Gastroesophageal sphincter (tissue), 4 donors: ENCODE results near the gene KCMF1. TPM values are rescaled to one million over a fixed set of nuclear protein-coding genes. Genes with fewer than 3 reads are reported as not detected.
"Not testable (repeated sequence)": the region's sequence is repeated elsewhere in the genome, so short reads cannot be mapped to it uniquely, and the experiment has no call there.

Source experiments
- ATAC-seq: fragments of 150-250 bp; one replicate; pipeline ENCODE4 v1.9.1; 2016; ENCODE audit warnings: mild to moderate bottlenecking, moderate library complexity
- H3K27ac ChIP-seq, 4 donors: fragments of 200-600 bp; sonication (generic) in 3 of 4; 1 replicate in 3 of 4; 2 replicates in 1 of 4; pipeline ENCODE4 v1.5.1; 2016 to 2019
- H3K27me3 ChIP-seq: fragments of 200-600 bp; sonication (generic); one replicate; pipeline ENCODE4 v1.5.1; 2019
- H3K36me3 ChIP-seq, 2 donors: fragments of 200-600 bp; sonication (generic); one replicate each; pipeline ENCODE4 v1.5.1; 2019; ENCODE audit warnings: control low read depth in 1 of 2
- H3K4me1 ChIP-seq, 3 donors: fragments of 200-600 bp; sonication (generic); 1 replicate in 2 of 3; 2 replicates in 1 of 3; pipeline ENCODE4 v1.5.1; 2016 to 2019; ENCODE audit warnings: control low read depth in 2 of 3
- H3K4me3 ChIP-seq, 2 donors: fragments of 200-600 bp; sonication (generic); one replicate each; pipeline ENCODE4 v1.5.1; 2019; ENCODE audit warnings: mild to moderate bottlenecking in 1 of 2, moderate library complexity in 1 of 2
- H3K9me3 ChIP-seq, 3 donors: fragments of 200-600 bp; sonication (generic); one replicate each; pipeline ENCODE4 v1.5.1; 2017 to 2019; ENCODE audit warnings: control low read depth in 2 of 3
- CTCF ChIP-seq, 4 experiments: fragments of 200-600 bp in 2 of 4; fragments of 450-650 bp in 2 of 4; sonication (generic) in 1 of 4; IDR thresholded peaks; one replicate each; pipeline ENCODE4 v1.5.1; 2017 to 2019; ENCODE audit warnings: antibody characterized with exemption in 4 of 4, mild to moderate bottlenecking in 2 of 4, moderate library complexity in 2 of 4
- EP300 ChIP-seq: sonication (generic); formaldehyde crosslinking; IDR thresholded peaks from one replicate; pipeline ENCODE4 v1.6.1; 2017; ENCODE audit warnings: antibody characterized with exemption, mild to moderate bottlenecking
- POLR2A ChIP-seq, 2 donors: fragments of 450-650 bp; IDR thresholded peaks; one replicate each; pipeline ENCODE4 v1.6.1; 2017; ENCODE audit warnings: antibody characterized with exemption in 2 of 2, mild to moderate bottlenecking in 2 of 2, moderate library complexity in 1 of 2
- POLR2AphosphoS5 ChIP-seq: sonication (generic); formaldehyde crosslinking; IDR thresholded peaks from one replicate; pipeline ENCODE4 v1.6.1; 2017; ENCODE audit warnings: antibody characterized with exemption
- WGBS, 2 donors: methylation state at CpG; one replicate each; pipeline ENCODE4 v1.1.5; 2018; ENCODE audit warnings: low coverage in 1 of 2; 5-methylcytosine and 5-hydroxymethylcytosine counted together
- total RNA-seq, 4 donors: library from RNA; depleted of rRNA; stranded (reverse); fragments of >200 nt; gene quantifications; one replicate each; pipeline ENCODE4 v1.1.0, GENCODE V29; 2016

The KCMF1 gene
- total RNA-seq, 4 donors from 2014 or later, result 39.4 to 79.1 (median 68.1) TPM

GRCh38 chr2:84940831-84941412 is 30.0 kb upstream of the KCMF1 start:
- H3K4me1 ChIP-seq, result no peaks in the 10 kb centered on the region
- H3K36me3 ChIP-seq, result no peaks in the 10 kb centered on the region
- WGBS, 2 donors, result 73 to 88% methylated on average over 3 of the region's 3 CpGs
- H3K4me3 ChIP-seq, result no peak overlapping the region
- TF ChIP-seq EP300, result no peak
- TF ChIP-seq POLR2AphosphoS5, result no peak
- no peak for TF ChIP-seq CTCF (IDR thresholded peaks at IDR 0.05)
- no peak for TF ChIP-seq POLR2A (IDR thresholded peaks at IDR 0.05)
- H3K9me3 ChIP-seq, result no peaks in the 10 kb centered on the region
- no peak overlapping the region for H3K27ac ChIP-seq
- no peaks in the 10 kb centered on the region for H3K27me3 ChIP-seq
- ATAC-seq, result no peak

GRCh38 chr2:84942166-84942565 is 28.8 kb upstream of the KCMF1 start:
- no peaks in the 10 kb centered on the region for H3K27me3 ChIP-seq
- TF ChIP-seq EP300 (no peak), POLR2AphosphoS5 (no peak), POLR2A (IDR thresholded peaks at IDR 0.05) (no peak), CTCF (IDR thresholded peaks at IDR 0.05) (no peak)

GRCh38 chr2:84942964-84943421 is 28.0 kb upstream of the KCMF1 start:
- WGBS, 2 donors, result 40 to 86% methylated on average over 1 to 4 of the region's 4 CpGs
- no peak for ATAC-seq
- H3K27ac ChIP-seq, result no peak overlapping the region
- no peaks in the 10 kb centered on the region for H3K36me3 ChIP-seq
- TF ChIP-seq CTCF (IDR thresholded peaks at IDR 0.05) (no peak), POLR2A (IDR thresholded peaks at IDR 0.05) (no peak), EP300 (no peak), POLR2AphosphoS5 (no peak)
- no peak overlapping the region for H3K4me3 ChIP-seq
- H3K27me3 ChIP-seq, result no peaks in the 10 kb centered on the region
- no peaks in the 10 kb centered on the region for H3K9me3 ChIP-seq
- H3K4me1 ChIP-seq, result no peaks in the 10 kb centered on the region

More at GRCh38 chr2:84942166-84942565, 28.8 kb upstream of the KCMF1 start:
- H3K9me3 ChIP-seq, result no peaks in the 10 kb centered on the region
- no peak overlapping the region for H3K27ac ChIP-seq
- 92 to 100% methylated on average over 2 of the region's 2 CpGs for WGBS, 2 donors
- no peaks in the 10 kb centered on the region for H3K36me3 ChIP-seq
- no peak overlapping the region for H3K4me3 ChIP-seq
- H3K4me1 ChIP-seq, result no peaks in the 10 kb centered on the region
- ATAC-seq, result no peak

- TF ChIP-seq CTCF (IDR thresholded peaks at IDR 0.05) (no peak), EP300 (no peak), POLR2AphosphoS5 (no peak), POLR2A (IDR thresholded peaks at IDR 0.05) (no peak)
- no peaks in the 10 kb centered on the region for H3K4me1 ChIP-seq
- no peaks in the 10 kb centered on the region for H3K9me3 ChIP-seq
- no peak for ATAC-seq
- no peak overlapping the region for H3K4me3 ChIP-seq
- H3K27ac ChIP-seq, result no peak overlapping the region
- no peaks in the 10 kb centered on the region for H3K36me3 ChIP-seq
- WGBS, 2 donors, result 83 to 84% methylated on average over 1 to 5 of the region's 7 CpGs
- no peaks in the 10 kb centered on the region for H3K27me3 ChIP-seq
These were observed 26.6 kb upstream of the KCMF1 start for GRCh38 chr2:84944295-84944909.

GRCh38 chr2:84945838-84946203 is 25.1 kb upstream of the KCMF1 start:
- WGBS, 2 donors, result 88% methylated on average over 1 of the region's 3 CpGs; no CpG with 5 or more reads in 1 of the 2 donors
- ATAC-seq, result not testable (repeated sequence)

More at GRCh38 chr2:84945838-84946203, 25.1 kb upstream of the KCMF1 start:
- not testable (repeated sequence) for H3K27ac ChIP-seq, H3K4me1 ChIP-seq, H3K27me3 ChIP-seq, H3K4me3 ChIP-seq, H3K9me3 ChIP-seq, H3K36me3 ChIP-seq
